BLaER1 (cell line): ENCODE measurements around the gene MSRB3.

Experiments
- H3K27ac ChIP-seq: shearing (Covaris generic); formaldehyde crosslinking; 2 replicates; pipeline ENCODE4 v1.8.1; 2022
- H3K27me3 ChIP-seq: shearing (Covaris generic); formaldehyde crosslinking; 2 replicates; pipeline ENCODE4 v1.8.1; 2022
- H3K36me3 ChIP-seq: shearing (Covaris generic); formaldehyde crosslinking; 2 replicates; pipeline ENCODE4 v1.8.1; 2022
- H3K4me1 ChIP-seq: shearing (Covaris generic); formaldehyde crosslinking; 2 replicates; pipeline ENCODE4 v1.8.1; 2022
- H3K4me2 ChIP-seq: shearing (Covaris generic); formaldehyde crosslinking; 2 replicates; pipeline ENCODE4 v1.8.1; 2022
- H3K4me3 ChIP-seq: shearing (Covaris generic); formaldehyde crosslinking; 2 replicates; pipeline ENCODE4 v1.8.1; 2022
- H3K9ac ChIP-seq: shearing (Covaris generic); formaldehyde crosslinking; 2 replicates; pipeline ENCODE4 v1.8.1; 2022
- H3K9me3 ChIP-seq: shearing (Covaris generic); formaldehyde crosslinking; 2 replicates; pipeline ENCODE4 v1.8.1; 2022
- H4K20me1 ChIP-seq: shearing (Covaris generic); formaldehyde crosslinking; 2 replicates; pipeline ENCODE4 v1.8.1; 2022
- Cebpa-rat ChIP-seq: shearing (Covaris generic); IDR thresholded peaks from 2 replicates; pipeline ENCODE4 v1.8.1; 2022

The MSRB3 gene

DNA sequence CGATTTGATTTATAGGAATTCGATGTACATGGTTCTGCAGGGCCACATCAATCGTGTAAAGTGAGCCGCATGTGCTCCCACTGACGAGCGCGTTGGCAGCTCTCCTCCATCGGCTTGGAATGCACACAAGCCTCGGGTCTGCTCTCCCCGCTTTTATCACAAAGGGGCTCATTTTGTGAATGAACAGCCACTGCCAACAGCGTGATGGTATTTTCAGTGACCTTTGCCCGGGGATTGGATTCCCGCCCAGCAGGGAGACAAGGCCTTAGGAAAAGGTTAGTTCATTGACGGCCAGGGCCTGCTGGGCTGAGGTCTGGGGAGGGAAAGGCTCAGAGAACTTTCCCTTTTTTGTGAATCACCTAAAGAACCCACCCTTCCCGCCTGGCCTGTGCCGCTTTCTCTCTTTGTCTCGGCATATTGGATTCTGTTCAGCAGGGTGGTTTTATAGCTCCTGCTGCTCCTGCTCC is 232.1 kb downstream of the MSRB3 start:
- Histone ChIP-seq H3K36me3 (no peaks in the 10 kb centered on the region), H3K4me2 (no peak overlapping the region), H3K9me3 (no peaks in the 10 kb centered on the region), H3K4me1 (peaks cover 6% of the 10 kb centered on the region), H3K9ac (no peak overlapping the region), H3K27ac (no peak overlapping the region), H3K27me3 (no peaks in the 10 kb centered on the region), H4K20me1 (no peaks in the 10 kb centered on the region), H3K4me3 (no peak overlapping the region)
- no peak for TF ChIP-seq Cebpa-rat

DNA sequence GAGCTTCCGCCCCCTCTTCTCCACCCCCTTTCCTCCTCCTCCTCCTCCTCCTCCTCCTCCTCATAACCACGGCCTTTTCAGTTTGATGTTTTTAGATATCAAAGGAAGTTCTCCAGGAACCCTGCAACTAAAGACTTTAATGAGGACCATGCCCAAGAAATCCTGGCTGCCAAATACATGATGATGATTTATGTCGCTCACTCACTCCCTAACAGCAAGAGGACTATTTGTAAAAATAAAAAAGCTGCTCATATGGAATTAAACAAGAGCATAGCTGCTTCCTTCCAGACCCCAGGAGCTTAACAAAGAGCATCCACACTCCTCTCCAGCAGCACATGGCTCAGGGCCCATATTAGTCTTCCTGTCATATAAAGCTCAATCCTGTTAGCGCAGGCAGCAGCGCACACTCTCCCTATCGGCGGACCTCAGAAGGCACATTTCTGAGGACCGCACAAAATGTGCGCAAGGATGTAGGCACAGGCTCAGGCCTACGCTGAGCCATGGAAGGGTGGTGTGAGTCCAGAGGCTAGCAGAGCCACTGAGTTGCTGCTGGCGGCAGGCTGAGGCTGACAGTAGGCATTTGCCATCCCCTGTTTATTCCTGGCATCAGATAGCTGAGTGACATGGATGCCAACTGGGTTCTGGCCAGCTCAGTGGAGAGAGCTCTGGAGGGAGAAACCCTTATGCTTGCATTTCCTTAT is 232.8 kb downstream of the MSRB3 start:
- H3K4me2 ChIP-seq: no peak overlapping the region

DNA sequence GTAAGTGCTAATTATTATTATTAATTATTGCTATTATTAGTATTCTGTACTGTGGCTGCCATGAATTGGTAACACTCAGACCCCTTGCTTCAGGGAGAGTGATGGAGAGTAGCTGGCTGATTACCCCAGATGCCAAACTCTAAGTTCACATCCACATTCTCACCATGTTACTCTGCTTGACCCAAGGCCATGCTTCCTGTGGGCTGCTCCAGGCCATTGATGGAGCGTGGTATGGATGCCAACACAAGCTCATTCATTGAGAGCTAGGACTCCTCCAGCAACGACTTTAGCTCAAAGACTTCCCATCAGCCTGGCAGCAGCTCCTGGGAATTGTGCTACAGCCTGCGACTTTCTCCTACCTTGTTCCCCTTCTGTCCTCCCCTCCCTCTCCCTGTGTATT is 233.4 kb downstream of the MSRB3 start:
- no peak overlapping the region for H3K27ac ChIP-seq
- H3K9ac ChIP-seq: no peak overlapping the region
- H3K4me3 ChIP-seq: no peak overlapping the region
- no peaks in the 10 kb centered on the region for H4K20me1 ChIP-seq
- H3K4me2 ChIP-seq: no peak overlapping the region
- no peaks in the 10 kb centered on the region for H3K36me3 ChIP-seq
- H3K27me3 ChIP-seq: no peaks in the 10 kb centered on the region
- 0 out of 2 replicates have a peak, but pooled peaks cover 2% of the 10 kb centered on the region for H3K9me3 ChIP-seq
- no peak for TF ChIP-seq Cebpa-rat
- no peaks in the 10 kb centered on the region for H3K4me1 ChIP-seq

More for the DNA sequence above, 232.8 kb downstream of the MSRB3 start:
- Histone ChIP-seq H3K36me3 (no peaks in the 10 kb centered on the region), H4K20me1 (no peaks in the 10 kb centered on the region), H3K9me3 (no peaks in the 10 kb centered on the region), H3K4me3 (no peak overlapping the region), H3K9ac (no peak overlapping the region), H3K27ac (no peak overlapping the region), H3K27me3 (no peaks in the 10 kb centered on the region), H3K4me1 (no peaks in the 10 kb centered on the region)
- TF ChIP-seq Cebpa-rat: no peak
